Tibial nerve (tissue), 3 donors: ENCODE measurements around the gene CRYGA.

Source experiments
- POLR2A ChIP-seq, 2 donors: fragments of 450-650 bp; IDR thresholded peaks; one replicate each; pipeline ENCODE4 v1.6.1; 2017; ENCODE audit warnings: antibody characterized with exemption in 2 of 2, mild to moderate bottlenecking in 2 of 2, moderate library complexity in 2 of 2
- TF ChIP-seq, protein P1 (sequence below), 5 experiments: fragments of 200-600 bp in 3 of 5; fragments of 450-650 bp in 2 of 5; sonication (generic) in 3 of 5; IDR thresholded peaks; one replicate each; pipeline ENCODE4 v1.5.1; 2016 to 2019; ENCODE audit warnings: antibody characterized with exemption in 5 of 5, mild to moderate bottlenecking in 3 of 5, moderate library complexity in 2 of 5

DNA sequence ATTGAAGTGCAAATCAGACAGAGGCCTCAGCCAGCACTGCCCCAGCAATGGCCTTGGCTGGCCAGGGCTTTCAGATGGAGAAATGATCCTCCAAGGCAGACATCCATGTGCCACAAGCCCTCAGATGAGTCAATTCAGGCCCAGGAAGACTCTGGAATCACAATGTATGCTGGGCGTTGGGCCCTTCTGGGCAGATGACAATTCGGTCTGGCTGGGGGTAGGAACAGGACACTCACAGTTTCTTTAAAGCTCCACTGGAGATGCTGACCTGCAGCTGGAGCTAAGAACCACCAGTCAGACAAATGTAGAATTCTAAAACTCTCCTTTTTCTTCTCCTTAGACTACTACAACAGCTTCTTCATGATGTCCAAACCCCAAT lies 26.7 kb downstream of the CRYGA start:
- TF ChIP-seq, protein P1, sequence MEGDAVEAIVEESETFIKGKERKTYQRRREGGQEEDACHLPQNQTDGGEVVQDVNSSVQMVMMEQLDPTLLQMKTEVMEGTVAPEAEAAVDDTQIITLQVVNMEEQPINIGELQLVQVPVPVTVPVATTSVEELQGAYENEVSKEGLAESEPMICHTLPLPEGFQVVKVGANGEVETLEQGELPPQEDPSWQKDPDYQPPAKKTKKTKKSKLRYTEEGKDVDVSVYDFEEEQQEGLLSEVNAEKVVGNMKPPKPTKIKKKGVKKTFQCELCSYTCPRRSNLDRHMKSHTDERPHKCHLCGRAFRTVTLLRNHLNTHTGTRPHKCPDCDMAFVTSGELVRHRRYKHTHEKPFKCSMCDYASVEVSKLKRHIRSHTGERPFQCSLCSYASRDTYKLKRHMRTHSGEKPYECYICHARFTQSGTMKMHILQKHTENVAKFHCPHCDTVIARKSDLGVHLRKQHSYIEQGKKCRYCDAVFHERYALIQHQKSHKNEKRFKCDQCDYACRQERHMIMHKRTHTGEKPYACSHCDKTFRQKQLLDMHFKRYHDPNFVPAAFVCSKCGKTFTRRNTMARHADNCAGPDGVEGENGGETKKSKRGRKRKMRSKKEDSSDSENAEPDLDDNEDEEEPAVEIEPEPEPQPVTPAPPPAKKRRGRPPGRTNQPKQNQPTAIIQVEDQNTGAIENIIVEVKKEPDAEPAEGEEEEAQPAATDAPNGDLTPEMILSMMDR (IDR thresholded peaks at IDR 0.05) = no peak
- TF ChIP-seq POLR2A (IDR thresholded peaks at IDR 0.05) = no peak
